ENCODE measurements around the gene DNAJC25. TPM values are rescaled to one million over a fixed set of nuclear protein-coding genes. Genes with fewer than 3 reads are reported as not detected.
A peak's percentile ranks its signal among the peaks of the same experiment; 100 is the strongest.

DNAJC25 gene
- total and polyA plus RNA-seq, 12 donors: 9.1 to 36.0 (median 15.5) TPM

DNA sequence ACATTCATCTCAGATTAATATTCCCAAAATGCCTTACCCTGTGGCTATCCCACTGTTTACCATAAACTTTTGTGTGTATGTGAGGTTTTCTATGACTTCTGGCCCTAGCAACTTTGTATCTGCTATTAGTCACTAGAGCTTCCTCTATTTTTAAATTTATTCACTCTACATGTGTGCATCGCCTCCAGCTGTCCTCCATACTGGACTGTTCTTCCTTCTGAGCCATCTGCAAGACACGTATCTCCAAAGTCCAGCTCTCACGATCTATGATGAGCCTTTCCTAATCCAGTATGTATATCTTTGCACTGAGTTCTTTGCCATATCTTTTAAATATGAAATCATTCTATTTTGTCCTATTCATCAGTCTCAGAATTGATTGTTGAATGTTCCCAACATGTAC, 28.6 kb downstream of the DNAJC25 start:
- Histone ChIP-seq H3K9me3 (replicated peaks in 1 of 3) (no peaks in the 10 kb centered on the region), H3K36me3 (replicated peaks in 1 of 2) (peaks cover 0 to 9% of the 10 kb centered on the region in 2 donors), H3K4me1 (replicated peaks in 1 of 2) (peaks cover 0 to 12% of the 10 kb centered on the region in 2 donors), H3K27me3 (no peaks in the 10 kb centered on the region), H3K4me3 (no peak overlapping the region), H3K27ac (no peak overlapping the region)
- TF ChIP-seq POLR2A (IDR thresholded peaks at IDR 0.05): no peak
- TF ChIP-seq, protein P1, sequence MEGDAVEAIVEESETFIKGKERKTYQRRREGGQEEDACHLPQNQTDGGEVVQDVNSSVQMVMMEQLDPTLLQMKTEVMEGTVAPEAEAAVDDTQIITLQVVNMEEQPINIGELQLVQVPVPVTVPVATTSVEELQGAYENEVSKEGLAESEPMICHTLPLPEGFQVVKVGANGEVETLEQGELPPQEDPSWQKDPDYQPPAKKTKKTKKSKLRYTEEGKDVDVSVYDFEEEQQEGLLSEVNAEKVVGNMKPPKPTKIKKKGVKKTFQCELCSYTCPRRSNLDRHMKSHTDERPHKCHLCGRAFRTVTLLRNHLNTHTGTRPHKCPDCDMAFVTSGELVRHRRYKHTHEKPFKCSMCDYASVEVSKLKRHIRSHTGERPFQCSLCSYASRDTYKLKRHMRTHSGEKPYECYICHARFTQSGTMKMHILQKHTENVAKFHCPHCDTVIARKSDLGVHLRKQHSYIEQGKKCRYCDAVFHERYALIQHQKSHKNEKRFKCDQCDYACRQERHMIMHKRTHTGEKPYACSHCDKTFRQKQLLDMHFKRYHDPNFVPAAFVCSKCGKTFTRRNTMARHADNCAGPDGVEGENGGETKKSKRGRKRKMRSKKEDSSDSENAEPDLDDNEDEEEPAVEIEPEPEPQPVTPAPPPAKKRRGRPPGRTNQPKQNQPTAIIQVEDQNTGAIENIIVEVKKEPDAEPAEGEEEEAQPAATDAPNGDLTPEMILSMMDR (IDR thresholded peaks at IDR 0.05): no peak
- 84 to 98% (median 93%) methylated on average over 3 of the region's 3 CpGs for WGBS, 4 donors
- DNase-seq: no peak
- intact Hi-C loops (cut with DNase I): no loop called here

DNA sequence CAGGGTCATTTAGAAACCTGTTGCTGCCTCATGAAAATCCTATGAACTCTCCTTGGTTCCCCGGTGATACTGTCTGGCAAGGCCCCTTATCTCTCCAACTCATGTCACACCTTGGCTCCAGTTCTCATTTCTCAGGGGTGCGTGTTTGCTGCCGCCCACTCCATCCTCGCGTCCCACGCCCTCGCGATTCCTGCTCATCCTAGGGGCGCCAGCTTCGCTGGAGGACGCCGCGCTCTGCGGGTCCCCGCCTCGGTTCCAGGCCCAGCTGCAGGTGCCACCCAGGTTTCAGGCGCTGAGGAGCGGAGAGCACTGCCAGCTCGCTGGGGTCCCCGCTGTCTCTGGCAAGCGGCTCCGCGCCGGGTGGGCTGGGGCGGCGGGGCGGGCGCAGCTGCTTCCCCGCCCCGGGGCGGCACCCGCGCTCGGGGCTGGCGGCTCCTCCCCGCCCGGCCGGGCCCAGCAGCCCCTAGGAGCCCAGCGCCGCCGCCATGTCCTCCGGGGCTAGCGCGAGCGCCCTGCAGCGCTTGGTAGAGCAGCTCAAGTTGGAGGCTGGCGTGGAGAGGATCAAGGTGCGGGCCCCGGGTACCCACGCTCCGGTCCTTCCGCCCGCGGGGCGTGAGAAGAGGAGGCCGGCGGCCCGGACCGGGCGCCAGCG, 30.1 kb downstream of the DNAJC25 start, which contains the start of gene GNG10:
Gene GNG10, plus strand, starts transcription at position 456 of the 652 bp plus-strand sequence. Its CDS starts 30 bp downstream, at position 486.
- H3K36me3 ChIP-seq (replicated peaks in 1 of 2): no peaks in the 10 kb centered on the region
- peak within 1 kb of the TSS; percentile 28 to 99 (median 68) for H3K4me3 ChIP-seq
- H3K4me1 ChIP-seq (replicated peaks in 1 of 2): peaks cover 0 to 12% of the 10 kb centered on the region in 2 donors
- intact Hi-C loops (cut with DNase I): no loop called here
- 0 to 1% (median 0%) methylated on average over 7 to 61 of the region's 61 CpGs for WGBS, 4 donors
- H3K9me3 ChIP-seq (replicated peaks in 1 of 3): no peaks in the 10 kb centered on the region
- H3K27me3 ChIP-seq: no peaks in the 10 kb centered on the region
- DNase-seq: peak; percentile 49 to 66 (median 61)
- H3K27ac ChIP-seq: peak within 1 kb of the TSS in 4 of 5 donors; percentile 24 to 93 (median 74)
- TF ChIP-seq, protein P1 (IDR thresholded peaks at IDR 0.05): no peak
- TF ChIP-seq POLR2A (IDR thresholded peaks at IDR 0.05): peak; percentile 24 to 48

DNA sequence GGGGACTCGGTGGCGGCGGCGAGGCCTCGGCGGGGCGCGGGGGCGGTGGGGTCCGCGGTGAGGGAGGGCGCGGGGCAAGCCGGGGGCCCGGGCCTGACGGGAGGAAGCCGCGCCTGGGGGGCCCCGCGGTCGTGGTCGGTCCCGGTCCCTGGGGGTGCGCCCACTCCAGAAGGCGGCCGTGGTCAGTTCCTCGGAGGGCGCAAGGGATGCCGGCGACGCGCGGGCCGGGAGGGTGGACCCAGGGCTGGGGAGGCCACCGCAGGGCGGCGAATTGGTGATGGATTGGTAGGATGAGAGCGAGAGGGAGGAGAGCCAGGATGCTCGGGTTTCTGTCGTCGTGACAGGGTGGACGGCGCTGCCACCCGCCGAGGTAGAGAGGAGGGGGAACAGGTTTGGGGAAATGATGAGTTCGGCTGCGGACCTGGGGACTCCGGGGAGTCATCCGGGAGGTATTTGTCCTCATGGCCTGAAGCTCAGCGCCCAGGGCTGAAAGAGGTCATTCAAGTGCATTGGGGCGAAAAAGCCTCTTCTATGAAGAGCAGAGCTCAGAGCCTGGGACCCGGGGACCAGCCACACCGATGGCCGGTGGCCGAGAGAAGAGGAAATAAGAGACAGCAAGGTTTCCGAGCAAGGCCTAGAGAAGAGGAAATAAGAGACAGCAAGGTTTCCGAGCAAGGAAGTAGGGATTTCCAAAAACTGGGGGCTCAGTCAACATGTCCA, 30.8 kb downstream of the DNAJC25 start:
- Histone ChIP-seq H3K36me3 (replicated peaks in 1 of 2) (peaks cover 0 to 2% of the 10 kb centered on the region in 2 donors), H3K27ac (peak overlapping the region in 4 of 5 donors; percentile 24 to 93 (median 74)), H3K9me3 (replicated peaks in 1 of 3) (no peaks in the 10 kb centered on the region), H3K4me3 (peak overlapping the region in 3 of 4 donors; percentile 60 to 99 (median 64)), H3K27me3 (no peaks in the 10 kb centered on the region), H3K4me1 (replicated peaks in 1 of 2) (peaks cover 0 to 12% of the 10 kb centered on the region in 2 donors)
- TF ChIP-seq POLR2A (IDR thresholded peaks at IDR 0.05): no peak
- TF ChIP-seq, protein P1 (IDR thresholded peaks at IDR 0.05): no peak
- WGBS, 4 donors: 1 to 2% (median 1%) methylated on average over 7 to 57 of the region's 57 CpGs
- intact Hi-C loops (cut with DNase I): no loop called here
- peak; percentile 40 to 71 (median 47) for DNase-seq

DNA sequence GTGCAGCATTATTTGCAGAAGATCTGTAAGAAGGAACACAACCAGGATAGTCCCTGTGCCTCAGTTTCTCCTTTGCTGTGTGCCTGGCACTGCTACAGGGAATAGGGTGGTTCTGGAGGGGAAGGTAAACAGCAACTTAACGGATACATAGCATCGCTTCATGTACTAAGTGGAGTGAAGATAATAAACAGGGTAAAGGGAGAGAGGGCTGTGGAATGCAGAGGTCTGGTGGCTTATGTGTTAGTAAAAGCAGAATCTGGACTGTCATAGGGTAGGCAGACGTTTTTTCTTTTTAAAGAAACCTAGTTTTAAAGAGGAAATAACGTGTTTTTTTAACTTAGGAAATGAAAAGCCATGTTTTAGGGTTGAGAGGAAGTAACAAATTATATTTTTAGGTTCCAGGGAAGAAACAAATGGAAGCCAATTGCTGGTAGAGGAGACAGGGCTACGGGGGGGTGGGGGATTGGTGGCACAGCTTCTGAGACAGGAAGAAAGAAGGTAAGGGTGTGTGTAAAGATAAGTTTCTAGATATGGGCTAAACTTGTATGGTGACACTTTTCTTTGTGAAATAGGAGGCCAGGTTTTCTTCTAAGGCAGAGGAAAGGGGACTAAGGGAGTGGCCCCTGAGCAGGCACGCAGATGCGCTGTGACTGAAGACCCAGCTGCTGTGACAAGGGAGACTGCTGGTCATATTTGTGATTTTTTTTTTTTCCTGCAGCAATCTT, 31.6 kb downstream of the DNAJC25 start:
- H3K4me1 ChIP-seq (replicated peaks in 1 of 2): peaks cover 0 to 12% of the 10 kb centered on the region in 2 donors
- peak overlapping the region in 1 of 4 donors; percentile 99 for H3K4me3 ChIP-seq
- WGBS, 4 donors: 40 to 45% (median 43%) methylated on average over 7 of the region's 7 CpGs
- DNase-seq: no peak
- no peaks in the 10 kb centered on the region for H3K9me3 ChIP-seq (replicated peaks in 1 of 3)
- intact Hi-C loops (cut with DNase I): no loop called here
- TF ChIP-seq POLR2A (IDR thresholded peaks at IDR 0.05): no peak
- TF ChIP-seq, protein P1 (IDR thresholded peaks at IDR 0.05): no peak
- peak overlapping the region in 4 of 5 donors; percentile 24 to 93 (median 74) for H3K27ac ChIP-seq
- H3K27me3 ChIP-seq: no peaks in the 10 kb centered on the region
- H3K36me3 ChIP-seq (replicated peaks in 1 of 2): peaks cover 0 to 10% of the 10 kb centered on the region in 2 donors
